Measurements from ENCODE around the gene PTPRK. TPM values are rescaled to one million over a fixed set of nuclear protein-coding genes. Genes with fewer than 3 reads are reported as not detected.
A peak's percentile ranks its signal among the peaks of the same experiment; 100 is the strongest.

PTPRK gene
- total and polyA plus RNA-seq, 4 donors, result 12.1 to 61.2 (median 29.1) TPM

DNA sequence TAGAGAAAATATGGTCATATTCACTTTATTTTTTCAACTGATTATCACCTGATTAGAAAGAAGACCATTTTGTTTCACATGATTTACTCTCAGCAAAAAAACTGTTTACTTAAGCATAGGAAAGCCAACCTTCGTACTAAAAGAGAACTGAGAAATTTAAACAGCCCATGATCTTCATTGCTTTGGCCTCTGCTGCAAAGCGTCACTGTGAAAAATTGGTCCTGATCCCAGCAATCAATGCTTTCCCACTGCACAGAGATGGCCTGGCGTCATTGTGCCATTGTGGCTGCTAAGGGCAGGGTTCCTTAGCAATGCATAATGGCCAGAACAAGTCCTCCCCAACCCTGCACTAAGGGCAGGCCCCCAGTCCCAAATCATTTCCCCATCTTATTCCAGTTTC lies 599.6 kb downstream of the PTPRK start:
- 35% methylated on average over 3 of the region's 3 CpGs for WGBS
- Histone ChIP-seq H3K27me3 (ENCODE audit: control insufficient read depth in 4 of 4, insufficient read depth in 4 of 4, low read length in 3 of 4) (no peaks in the 10 kb centered on the region), H3K4me3 (ENCODE audit: low read depth in 1 of 3, low read length in 3 of 3) (no peak overlapping the region), H3K36me3 (ENCODE audit: control insufficient read depth in 4 of 4, insufficient read depth in 3 of 4, low read depth in 1 of 4, low read length in 3 of 4) (no peaks in the 10 kb centered on the region), H3K4me1 (ENCODE audit: control insufficient read depth in 4 of 4, insufficient read depth in 4 of 4, low read length in 3 of 4) (no peaks in the 10 kb centered on the region), H3K9ac (ENCODE audit: low read depth in 1 of 2, low read length in 2 of 2) (no peak overlapping the region), H3K9me3 (ENCODE audit: control insufficient read depth in 4 of 4, low read length in 3 of 4) (no peaks in the 10 kb centered on the region), H3K27ac (ENCODE audit: low read depth in 1 of 2, low read length in 2 of 2) (no peak overlapping the region)
- DNase-seq (ENCODE audit: low spot score), result no peak
- TF ChIP-seq YY1 (IDR thresholded peaks at IDR 0.05), result peak; percentile 47
- TF ChIP-seq ATF3 (IDR thresholded peaks at IDR 0.05), result no peak

All from liver (tissue), 9 donors.